A673 (cell line): Measurements from ENCODE around the gene ZNRF2.

Source experiments
- EZH2 ChIP-seq: fragments of 200-600 bp; sonication (generic); IDR thresholded peaks from 2 replicates; pipeline ENCODE4 v1.6.1; 2017; ENCODE audit warnings: borderline replicate concordance, low read depth, mild to moderate bottlenecking, mixed read lengths, antibody characterized with exemption, low read length; ENCODE audit not compliant: poor library complexity, severe bottlenecking
- TF ChIP-seq, protein P1 (sequence below): fragments of 300-800, 200-600 bp; sonication (generic); conservative IDR thresholded peaks from 2 replicates; pipeline ENCODE4 v1.5.1; 2017; ENCODE audit warnings: low read depth, mild to moderate bottlenecking, antibody characterized with exemption, low read length, moderate library complexity, mixed read lengths

DNA sequence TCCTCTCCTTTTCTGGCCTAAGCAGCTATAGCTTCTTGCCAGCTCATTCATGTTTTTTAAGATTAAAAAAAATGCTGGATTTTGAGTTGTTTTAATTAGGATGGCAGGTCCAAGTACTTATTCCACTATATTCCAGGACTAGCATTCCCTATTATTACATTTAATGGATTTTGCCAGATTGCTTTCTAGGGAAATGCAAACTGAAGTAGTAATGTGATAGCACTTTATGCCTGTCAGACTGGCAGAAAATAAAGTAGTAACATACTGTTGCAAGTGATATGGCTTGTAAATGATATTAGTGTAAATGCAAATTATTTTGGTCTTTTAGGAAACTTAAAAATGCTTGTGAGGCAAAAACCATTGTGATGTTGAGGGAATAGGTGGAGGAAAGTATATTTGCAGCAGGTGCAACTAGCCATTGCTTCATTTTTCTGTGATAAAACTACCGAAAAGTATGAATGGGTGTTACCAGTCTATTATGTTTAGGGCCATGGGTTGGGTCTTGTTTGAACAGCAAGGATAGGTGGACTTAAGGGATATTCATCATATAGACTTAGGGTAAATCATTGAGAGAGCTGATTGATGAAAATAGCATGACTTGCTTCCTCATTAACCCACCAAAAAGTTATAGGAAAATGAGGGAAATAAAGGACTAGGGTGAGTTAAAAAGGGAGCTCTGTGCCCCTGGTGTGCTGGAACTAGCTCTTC is 19.9 kb downstream of the ZNRF2 start:
- TF ChIP-seq EZH2: no peak
- TF ChIP-seq, protein P1, sequence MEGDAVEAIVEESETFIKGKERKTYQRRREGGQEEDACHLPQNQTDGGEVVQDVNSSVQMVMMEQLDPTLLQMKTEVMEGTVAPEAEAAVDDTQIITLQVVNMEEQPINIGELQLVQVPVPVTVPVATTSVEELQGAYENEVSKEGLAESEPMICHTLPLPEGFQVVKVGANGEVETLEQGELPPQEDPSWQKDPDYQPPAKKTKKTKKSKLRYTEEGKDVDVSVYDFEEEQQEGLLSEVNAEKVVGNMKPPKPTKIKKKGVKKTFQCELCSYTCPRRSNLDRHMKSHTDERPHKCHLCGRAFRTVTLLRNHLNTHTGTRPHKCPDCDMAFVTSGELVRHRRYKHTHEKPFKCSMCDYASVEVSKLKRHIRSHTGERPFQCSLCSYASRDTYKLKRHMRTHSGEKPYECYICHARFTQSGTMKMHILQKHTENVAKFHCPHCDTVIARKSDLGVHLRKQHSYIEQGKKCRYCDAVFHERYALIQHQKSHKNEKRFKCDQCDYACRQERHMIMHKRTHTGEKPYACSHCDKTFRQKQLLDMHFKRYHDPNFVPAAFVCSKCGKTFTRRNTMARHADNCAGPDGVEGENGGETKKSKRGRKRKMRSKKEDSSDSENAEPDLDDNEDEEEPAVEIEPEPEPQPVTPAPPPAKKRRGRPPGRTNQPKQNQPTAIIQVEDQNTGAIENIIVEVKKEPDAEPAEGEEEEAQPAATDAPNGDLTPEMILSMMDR: no peak
